HCT116 (cell line): ENCODE measurements around the gene TMEM52B. TPM values are rescaled to one million over a fixed set of nuclear protein-coding genes. Genes with fewer than 3 reads are reported as not detected.

ENCODE experiments used
- ATAC-seq: fragments of 200-7000 bp; cut with Tn5 transposase; 2 replicates; pipeline ENCODE4 v1.9.1; 2020; ENCODE audit warnings: mild to moderate bottlenecking, moderate library complexity
- BruUV-seq: library from RNA; stranded (reverse); fragments of 400-500 nt; replicated peaks from 2 replicates; lab custom pipeline; 2021; lab: Mats Ljungman, UMichigan
- CTCF ChIA-PET: fragments of 300-600 bp; sonication (Branson Sonifier 250); formaldehyde crosslinking; loops from one replicate; lab custom pipeline; 2021; ENCODE audit warnings: antibody characterized with exemption; lab: Charles Lee
- POLR2A ChIA-PET: fragments of 300-600, 350-600 bp; sonication (Branson Sonifier 250); formaldehyde crosslinking; loops from one replicate; lab custom pipeline; 2021; ENCODE audit warnings: antibody characterized with exemption; lab: Charles Lee
- RAD21 ChIA-PET, 2 experiments: fragments of 300-600 bp; sonication (Branson Sonifier 250); formaldehyde crosslinking; loops; one replicate each; lab custom pipeline; 2023; ENCODE audit warnings: low total read pairs in 2 of 2; ENCODE audit not compliant: uncharacterized antibody in 2 of 2, unreplicated experiment in 2 of 2, low non-redundant PET in 1 of 2; lab: Charles Lee
- DNase-seq: peaks from one replicate; pipeline ENCODE4 v3.0.0-alpha.2; 2010; ENCODE audit warnings: low read depth, low spot score
- H2AFZ ChIP-seq: fragments of 200-600 bp; shearing (Covaris generic), sonication (generic); 2 replicates; pipeline ENCODE4 v1.6.1; 2017; ENCODE audit warnings: low read depth, mixed run types, mixed read lengths, antibody characterized with exemption, low read length; ENCODE audit not compliant: poor library complexity, severe bottlenecking
- H3K27ac ChIP-seq: 2 replicates; pipeline ENCODE4 v1.5.1; 2012; ENCODE audit warnings: low read depth, low read length
- H3K27me3 ChIP-seq: fragments of 200-600 bp; sonication (generic); 2 replicates; pipeline ENCODE4 v1.6.1; 2016; ENCODE audit warnings: mixed run types, low read length, mixed read lengths; ENCODE audit not compliant: insufficient read depth
- H3K36me3 ChIP-seq, 2 experiments: fragments of 200-500 bp in 1 of 2; fragments of 200-600 bp in 1 of 2; sonication (Bioruptor generic) in 1 of 2; sonication (generic) in 1 of 2; 2 replicates each; pipeline versions ENCODE4 v1.5.1 to v1.6.1; 2014 to 2016; ENCODE audit warnings: low read length in 2 of 2, inconsistent platforms in 1 of 2, mixed read lengths in 1 of 2, mixed run types in 1 of 2; ENCODE audit not compliant: insufficient read depth in 2 of 2, control insufficient read depth in 1 of 2
- H3K4me1 ChIP-seq, 2 experiments: fragments of 200-600 bp in 1 of 2; sonication (generic) in 1 of 2; 2 replicates each; pipeline versions ENCODE4 v1.5.1 to v1.6.1; 2012 to 2017; ENCODE audit warnings: low read length in 2 of 2, inconsistent platforms in 1 of 2, mild to moderate bottlenecking in 1 of 2, mixed read lengths in 1 of 2, mixed run types in 1 of 2, moderate library complexity in 1 of 2; ENCODE audit not compliant: insufficient read depth in 2 of 2, control insufficient read depth in 1 of 2
- H3K4me2 ChIP-seq: fragments of 200-600 bp; sonication (generic); 2 replicates; pipeline ENCODE4 v1.6.1; 2017; ENCODE audit warnings: mixed run types, low read length, mixed read lengths
- H3K4me3 ChIP-seq, 2 experiments: fragments of 200-600 bp in 1 of 2; sonication (generic) in 1 of 2; replicated peaks in 1 of 2; 2 replicates each; pipeline ENCODE4 v1.5.1; 2011 to 2016; ENCODE audit warnings: low read length in 2 of 2, control low read depth in 1 of 2, low read depth in 1 of 2, mild to moderate bottlenecking in 1 of 2, mixed read lengths in 1 of 2, mixed run types in 1 of 2
- H3K79me2 ChIP-seq: fragments of 200-600 bp; sonication (generic); 2 replicates; pipeline ENCODE4 v1.6.1; 2017; ENCODE audit warnings: mild to moderate bottlenecking, mixed run types, low read length, moderate library complexity, mixed read lengths; ENCODE audit not compliant: insufficient read depth
- H3K9ac ChIP-seq: fragments of 200-600 bp; sonication (generic); 2 replicates; pipeline ENCODE4 v1.6.1; 2016; ENCODE audit warnings: low read length, mixed read lengths
- H3K9me2 ChIP-seq: fragments of 200-600 bp; sonication (generic), shearing (Covaris generic); 2 replicates; pipeline ENCODE4 v1.6.1; 2017; ENCODE audit warnings: mixed run types, mild to moderate bottlenecking, moderate library complexity; ENCODE audit not compliant: insufficient read depth
- H3K9me3 ChIP-seq, 2 experiments: fragments of 200-500 bp in 1 of 2; fragments of 200-600 bp in 1 of 2; sonication (Bioruptor generic) in 1 of 2; sonication (generic) in 1 of 2; 2 replicates each; pipeline ENCODE4 v1.6.1; 2014 to 2017; ENCODE audit warnings: low read length in 2 of 2, mixed read lengths in 2 of 2, inconsistent platforms in 1 of 2, low read depth in 1 of 2, mild to moderate bottlenecking in 1 of 2, mixed run types in 1 of 2, moderate library complexity in 1 of 2; ENCODE audit not compliant: control insufficient read depth in 1 of 2, insufficient read depth in 1 of 2
- H4K20me1 ChIP-seq: fragments of 200-600 bp; sonication (generic), shearing (Covaris generic); 2 replicates; pipeline ENCODE4 v1.6.1; 2017; ENCODE audit warnings: mixed run types, mild to moderate bottlenecking, moderate library complexity; ENCODE audit not compliant: insufficient read depth
- ATF3 ChIP-seq: IDR thresholded peaks from 2 replicates; pipeline ENCODE4 v1.6.1; 2012
- CEBPB ChIP-seq: IDR thresholded peaks from 2 replicates; pipeline ENCODE4 v1.6.1; 2012; ENCODE audit warnings: low read depth
- CTCF ChIP-seq, 3 experiments: fragments of 200-600 bp in 1 of 3; sonication (generic) in 1 of 3; IDR thresholded peaks in 2 of 3; conservative IDR thresholded peaks in 1 of 3; 2 replicates each; pipeline ENCODE4 v1.5.1; 2012 to 2017; ENCODE audit warnings: low read depth in 2 of 3, low read length in 2 of 3, antibody characterized with exemption in 1 of 3, borderline replicate concordance in 1 of 3, control low read depth in 1 of 3, mild to moderate bottlenecking in 1 of 3, mixed read lengths in 1 of 3, mixed run types in 1 of 3, moderate library complexity in 1 of 3; ENCODE audit not compliant: insufficient read depth in 1 of 3
- EGR1 ChIP-seq: IDR thresholded peaks from 2 replicates; pipeline ENCODE4 v1.6.1; 2012; ENCODE audit warnings: low read depth
- ELF1 ChIP-seq: IDR thresholded peaks from 2 replicates; pipeline ENCODE4 v1.6.1; 2012; ENCODE audit warnings: low read depth, borderline replicate concordance
- EZH2 ChIP-seq: fragments of 200-600 bp; sonication (generic); IDR thresholded peaks from 2 replicates; pipeline ENCODE4 v1.6.1; 2017; ENCODE audit warnings: antibody characterized with exemption, mixed run types
- EZH2phosphoT487 ChIP-seq: fragments of 200-600 bp; IDR thresholded peaks from 2 replicates; pipeline ENCODE4 v1.6.1; 2018; ENCODE audit warnings: antibody characterized with exemption, borderline replicate concordance
- FOSL1 ChIP-seq: IDR thresholded peaks from 2 replicates; pipeline ENCODE4 v1.6.1; 2012; ENCODE audit warnings: low read depth
- JUND ChIP-seq: IDR thresholded peaks from 2 replicates; pipeline ENCODE4 v1.6.1; 2012
- MAX ChIP-seq: IDR thresholded peaks from 2 replicates; pipeline ENCODE4 v1.6.1; 2012
- POLR2A ChIP-seq: IDR thresholded peaks from 2 replicates; pipeline ENCODE4 v1.7.0; 2011; ENCODE audit warnings: borderline replicate concordance; ENCODE audit not compliant: insufficient read depth, insufficient read length; ENCODE audit errors: extremely low read depth
- POLR2AphosphoS5 ChIP-seq: IDR thresholded peaks from 2 replicates; pipeline ENCODE4 v1.6.1; 2011; ENCODE audit warnings: mild to moderate bottlenecking, low read depth, low read length, moderate library complexity
- RAD21 ChIP-seq: IDR thresholded peaks from 2 replicates; pipeline ENCODE4 v1.6.1; 2012; ENCODE audit warnings: low read depth, mild to moderate bottlenecking
- REST ChIP-seq: IDR thresholded peaks from 2 replicates; pipeline ENCODE4 v1.6.1; 2012; ENCODE audit warnings: low read depth
- SIN3A ChIP-seq: IDR thresholded peaks from 2 replicates; pipeline ENCODE4 v1.6.1; 2012; ENCODE audit warnings: low read depth
- SP1 ChIP-seq: IDR thresholded peaks from 2 replicates; pipeline ENCODE4 v1.6.1; 2012; ENCODE audit warnings: low read depth
- YY1 ChIP-seq: IDR thresholded peaks from 2 replicates; pipeline ENCODE4 v1.6.1; 2011; ENCODE audit warnings: low read length, low read depth, moderate library complexity, mild to moderate bottlenecking; ENCODE audit not compliant: insufficient replicate concordance; ENCODE audit errors: extremely low read depth
- ZBTB33 ChIP-seq: IDR thresholded peaks from 2 replicates; pipeline ENCODE4 v1.6.1; 2011; ENCODE audit warnings: mild to moderate bottlenecking, low read length, moderate library complexity; ENCODE audit not compliant: insufficient replicate concordance; ENCODE audit errors: extremely low read depth
- ZFX ChIP-seq: fragments of 450-650 bp; IDR thresholded peaks from 2 replicates; pipeline ENCODE4 v1.6.1; 2017
- ZNF274 ChIP-seq: fragments of 200-500 bp; sonication (Bioruptor generic); IDR thresholded peaks from 2 replicates; pipeline ENCODE4 v1.6.1; 2014; ENCODE audit warnings: mild to moderate bottlenecking, low read depth, low read length, inconsistent platforms
- intact Hi-C: fragments of 100-400 bp; cut with micrococcal nuclease; formaldehyde crosslinking; loops from 2 replicates; pipeline ENCODE4 v1.10.0; 2022
- total RNA-seq: library from RNA; stranded (reverse); gene quantifications from one replicate; pipeline ENCODE4 v1.2.1, GENCODE V29; 2021; ENCODE audit not compliant: unreplicated experiment

Gene TMEM52B
- total RNA-seq, 1 experiment from 2014 or later, result not detected

GRCh38 chr12:10171973-10172728, 6.7 kb upstream of the TMEM52B start, which contains the start of gene OLR1:
TSS of gene OLR1 (minus strand) at chr12:10172132. CDS start at chr12:10172077, 55 bp downstream.
- TF ChIP-seq YY1, result no peak
- TF ChIP-seq ATF3, result no peak
- no peak for TF ChIP-seq RAD21
- no peak for TF ChIP-seq ELF1
- TF ChIP-seq ZFX, result no peak
- no peak for TF ChIP-seq ZBTB33
- TF ChIP-seq MAX, result no peak
- TF ChIP-seq JUND, result no peak
- no peak for TF ChIP-seq CTCF (IDR thresholded peaks at IDR 0.05 in 2 of 3, conservative IDR thresholded peaks at IDR 0.05 in 1 of 3; ENCODE audit: borderline replicate concordance in 1 of 3, insufficient read depth in 1 of 3, low read depth in 2 of 3, low read length in 2 of 3)
- no peak for TF ChIP-seq EGR1
- TF ChIP-seq SIN3A, result no peak
- TF ChIP-seq EZH2, result no peak
- no peak for TF ChIP-seq SP1
- no peak for TF ChIP-seq EZH2phosphoT487
- no peak for TF ChIP-seq CEBPB
- TF ChIP-seq POLR2AphosphoS5, result no peak
- no peak for TF ChIP-seq FOSL1
- no peak for TF ChIP-seq ZNF274
- TF ChIP-seq REST, result no peak
- TF ChIP-seq POLR2A, result no peak
- BruUV-seq, result no TSS peak
- RAD21 ChIA-PET, result no interaction called here
- Histone ChIP-seq H3K9me2 (no peaks in the 10 kb centered on the region), H3K4me2 (no peak within 1 kb of the TSS), H2AFZ (no peak within 1 kb of the TSS), H3K79me2 (no peaks in the 10 kb centered on the region), H3K4me3 (no peak within 1 kb of the TSS), H3K9ac (no peak within 1 kb of the TSS), H3K4me1 (no peaks in the 10 kb centered on the region), H3K9me3 (no peaks in the 10 kb centered on the region), H4K20me1 (no peaks in the 10 kb centered on the region), H3K36me3 (no peaks in the 10 kb centered on the region), H3K27me3 (no peaks in the 10 kb centered on the region), H3K27ac (no peak within 1 kb of the TSS)
- DNase-seq, result no peak
- POLR2A ChIA-PET, result no interaction called here
- ATAC-seq, result no peak
- intact Hi-C loops, result no loop called here
- CTCF ChIA-PET, result interaction anchor here (0.7 to 1.2 kb wide), 3 partner anchors 19 to 421 kb away, joined by 3 read pairs; no protein-coding TSS in a partner anchor
